Breast epithelium (tissue), 3 donors: ENCODE measurements around the gene CTNND2.

Experiments used
- CTCF ChIP-seq, 3 donors: fragments of 450-650 bp; IDR thresholded peaks; one replicate each; pipeline ENCODE4 v1.5.1; 2016 to 2017; ENCODE audit warnings: antibody characterized with exemption in 3 of 3, mild to moderate bottlenecking in 3 of 3, moderate library complexity in 3 of 3
- POLR2A ChIP-seq: fragments of 450-650 bp; IDR thresholded peaks from one replicate; pipeline ENCODE4 v1.6.1; 2016; ENCODE audit warnings: antibody characterized with exemption, mild to moderate bottlenecking, moderate library complexity
- POLR2AphosphoS5 ChIP-seq, 3 donors: sonication (generic); formaldehyde crosslinking; IDR thresholded peaks; one replicate each; pipeline ENCODE4 v1.6.1; 2017; ENCODE audit warnings: antibody characterized with exemption in 3 of 3

DNA sequence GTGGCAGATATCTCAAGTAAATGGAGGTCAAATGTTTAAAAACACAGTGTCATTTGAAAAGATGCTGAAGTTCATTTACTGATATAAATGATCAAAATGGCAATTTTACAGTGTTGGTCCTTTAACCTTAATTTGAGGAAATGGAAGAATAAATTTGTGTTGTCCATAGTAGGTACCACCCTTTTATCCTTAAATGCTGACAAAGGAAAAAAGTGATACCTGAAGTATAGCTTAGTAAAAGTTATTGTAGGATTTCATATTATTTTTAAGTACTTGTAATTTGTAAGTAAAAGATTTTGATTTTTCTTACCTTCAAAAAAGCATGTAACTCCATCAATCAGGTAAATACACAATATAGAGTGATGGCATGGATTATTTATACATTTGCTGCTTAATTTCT, 976.6 kb downstream of the CTNND2 start:
- TF ChIP-seq CTCF (IDR thresholded peaks at IDR 0.05) (no peak), POLR2AphosphoS5 (IDR thresholded peaks at IDR 0.05) (no peak), POLR2A (no peak)
